ENCODE measurements around the gene GARIN5B.
A peak's percentile ranks its signal among the peaks of the same experiment; 100 is the strongest.

Gene GARIN5B

GRCh38 chr19:55339889-55340783 lies 22.9 kb downstream of the GARIN5B start:
- no peak for ATAC-seq
- no peak for TF ChIP-seq ZNF565 (CRISPR knock-in tag; conservative IDR thresholded peaks at IDR 0.05; ENCODE audit: low read depth)
- TF ChIP-seq TSHZ2 (CRISPR knock-in tag; IDR thresholded peaks at IDR 0.05), result no peak
- TF ChIP-seq BACH2 (CRISPR knock-in tag; IDR thresholded peaks at IDR 0.05; ENCODE audit: borderline replicate concordance), result no peak
- no peak for TF ChIP-seq ZC3H10 (CRISPR knock-in tag; IDR thresholded peaks at IDR 0.05)
- no peak for TF ChIP-seq TOX (CRISPR knock-in tag; IDR thresholded peaks at IDR 0.05; ENCODE audit: borderline replicate concordance)
- no peak for TF ChIP-seq OSR1 (CRISPR knock-in tag; IDR thresholded peaks at IDR 0.05)
- no peak for TF ChIP-seq RARB (CRISPR knock-in tag; IDR thresholded peaks at IDR 0.05)
- no peak for TF ChIP-seq GLIS3 (CRISPR knock-in tag; IDR thresholded peaks at IDR 0.05)
- no peak for TF ChIP-seq CSRNP3 (CRISPR knock-in tag; IDR thresholded peaks at IDR 0.05)
- no peak for TF ChIP-seq ZFP30 (CRISPR knock-in tag; IDR thresholded peaks at IDR 0.05)
- no peak for TF ChIP-seq ARNTL (CRISPR knock-in tag; IDR thresholded peaks at IDR 0.05; ENCODE audit: borderline replicate concordance, low read depth)
- no peak for TF ChIP-seq ZFP3 (CRISPR knock-in tag; IDR thresholded peaks at IDR 0.05)
- no peak for TF ChIP-seq ESRRG (CRISPR knock-in tag; IDR thresholded peaks at IDR 0.05)
- no peak for TF ChIP-seq ISL1 (CRISPR knock-in tag; IDR thresholded peaks at IDR 0.05)
- no peak for TF ChIP-seq CSDC2 (CRISPR knock-in tag; IDR thresholded peaks at IDR 0.05)
- no peak for TF ChIP-seq SNAI2 (CRISPR knock-in tag; IDR thresholded peaks at IDR 0.05)
- no peak for TF ChIP-seq CREB5 (CRISPR knock-in tag; IDR thresholded peaks at IDR 0.05; ENCODE audit: low read depth)
- TF ChIP-seq PPARA (CRISPR knock-in tag; IDR thresholded peaks at IDR 0.05; ENCODE audit: borderline replicate concordance), result no peak

- ATAC-seq, result peak; percentile 92
- TF ChIP-seq GLIS3 (CRISPR knock-in tag; IDR thresholded peaks at IDR 0.05), result no peak
- TF ChIP-seq TSHZ2 (CRISPR knock-in tag; IDR thresholded peaks at IDR 0.05), result no peak
- TF ChIP-seq RARB (CRISPR knock-in tag; IDR thresholded peaks at IDR 0.05), result no peak
- TF ChIP-seq OSR1 (CRISPR knock-in tag; IDR thresholded peaks at IDR 0.05), result no peak
- no peak for TF ChIP-seq ISL1 (CRISPR knock-in tag; IDR thresholded peaks at IDR 0.05)
- TF ChIP-seq BACH2 (CRISPR knock-in tag; IDR thresholded peaks at IDR 0.05; ENCODE audit: borderline replicate concordance), result no peak
- TF ChIP-seq ZNF70 (CRISPR knock-in tag; IDR thresholded peaks at IDR 0.05), result no peak
Measured at GRCh38 chr19:55339105-55339888, 23.8 kb downstream of the GARIN5B start, which contains the start of gene KMT5C. KMT5C (plus strand) TSS chr19:55339876; CDS start chr19:55341937, 2,061 bp downstream.

- no peak for ATAC-seq
- TF ChIP-seq PPARA (CRISPR knock-in tag; IDR thresholded peaks at IDR 0.05; ENCODE audit: borderline replicate concordance) (no peak), POU6F1 (CRISPR knock-in tag; IDR thresholded peaks at IDR 0.05; ENCODE audit: borderline replicate concordance, low read depth) (no peak), SNAI2 (CRISPR knock-in tag; IDR thresholded peaks at IDR 0.05) (no peak), ZNF565 (CRISPR knock-in tag; conservative IDR thresholded peaks at IDR 0.05; ENCODE audit: low read depth) (no peak), GLIS3 (CRISPR knock-in tag; IDR thresholded peaks at IDR 0.05) (no peak), ISL1 (CRISPR knock-in tag; IDR thresholded peaks at IDR 0.05) (no peak), ZFP30 (CRISPR knock-in tag; IDR thresholded peaks at IDR 0.05) (no peak), PATZ1 (CRISPR knock-in tag; IDR thresholded peaks at IDR 0.05; ENCODE audit: borderline replicate concordance) (no peak), CSRNP3 (CRISPR knock-in tag; IDR thresholded peaks at IDR 0.05) (no peak)
Measured at GRCh38 chr19:55336101-55336500, 27.0 kb downstream of the GARIN5B start.
